Esophagus squamous epithelium (tissue), 5 donors: Measurements from ENCODE around the gene AZIN2. TPM values are rescaled to one million over a fixed set of nuclear protein-coding genes. Genes with fewer than 3 reads are reported as not detected.
"Not testable (repeated sequence)": the region's sequence is repeated elsewhere in the genome, so short reads cannot be mapped to it uniquely, and the experiment has no call there.

Experiments used
- DNase-seq: peaks from one replicate; lab custom pipeline; 2025; lab: John Stamatoyannopoulos, UW
- H3K27ac ChIP-seq, 4 donors: fragments of 200-600 bp; sonication (generic); one replicate each; pipeline ENCODE4 v1.5.1; 2016 to 2019; ENCODE audit warnings: mild to moderate bottlenecking in 1 of 4
- H3K27me3 ChIP-seq, 4 donors: fragments of 200-600 bp; sonication (generic); 1 replicate in 3 of 4; 2 replicates in 1 of 4; pipeline versions ENCODE4 v1.5.1 to v1.6.0; 2017 to 2021; ENCODE audit warnings: antibody characterized with exemption in 1 of 4
- H3K36me3 ChIP-seq, 3 donors: fragments of 200-600 bp; sonication (generic); one replicate each; pipeline ENCODE4 v1.5.1; 2016 to 2019
- H3K4me1 ChIP-seq, 3 donors: fragments of 200-600 bp; sonication (generic); one replicate each; pipeline ENCODE4 v1.5.1; 2017 to 2019
- H3K4me3 ChIP-seq, 4 donors: fragments of 200-600 bp; sonication (generic); 1 replicate in 3 of 4; 2 replicates in 1 of 4; pipeline ENCODE4 v1.5.1; 2016 to 2019; ENCODE audit warnings: mild to moderate bottlenecking in 2 of 4, moderate library complexity in 1 of 4
- H3K9me3 ChIP-seq, 3 donors: fragments of 200-600 bp; sonication (generic); one replicate each; pipeline ENCODE4 v1.5.1; 2016 to 2019
- POLR2A ChIP-seq, 4 donors: fragments of 450-650 bp; IDR thresholded peaks; one replicate each; pipeline ENCODE4 v1.6.1; 2017; ENCODE audit warnings: antibody characterized with exemption in 4 of 4, mild to moderate bottlenecking in 4 of 4, moderate library complexity in 3 of 4
- WGBS, 2 donors: methylation state at CpG; one replicate each; pipeline ENCODE4 v1.1.5; 2018; 5-methylcytosine and 5-hydroxymethylcytosine counted together
- intact Hi-C: fragments of 100-400 bp; cut with DNase I; formaldehyde crosslinking; loops from one replicate; pipeline ENCODE4 v1.15.0; 2022
- total RNA-seq, 4 donors: library from RNA; depleted of rRNA; stranded (reverse); fragments of >200 nt; gene quantifications; one replicate each; pipeline ENCODE4 v1.1.0, GENCODE V29; 2016
- TF ChIP-seq, protein P1 (sequence below), 6 experiments: fragments of 450-650 bp in 4 of 6; fragments of 200-600 bp in 2 of 6; sonication (generic) in 2 of 6; IDR thresholded peaks; one replicate each; pipeline ENCODE4 v1.5.1; 2016 to 2019; ENCODE audit warnings: antibody characterized with exemption in 6 of 6, mild to moderate bottlenecking in 4 of 6, moderate library complexity in 4 of 6
- donor health status: DM: yes; HTN: yes; CAD: no.

AZIN2 gene
- total RNA-seq, 4 donors from 2014 or later, result 0.27 to 1.5 (median 0.61) TPM

DNA sequence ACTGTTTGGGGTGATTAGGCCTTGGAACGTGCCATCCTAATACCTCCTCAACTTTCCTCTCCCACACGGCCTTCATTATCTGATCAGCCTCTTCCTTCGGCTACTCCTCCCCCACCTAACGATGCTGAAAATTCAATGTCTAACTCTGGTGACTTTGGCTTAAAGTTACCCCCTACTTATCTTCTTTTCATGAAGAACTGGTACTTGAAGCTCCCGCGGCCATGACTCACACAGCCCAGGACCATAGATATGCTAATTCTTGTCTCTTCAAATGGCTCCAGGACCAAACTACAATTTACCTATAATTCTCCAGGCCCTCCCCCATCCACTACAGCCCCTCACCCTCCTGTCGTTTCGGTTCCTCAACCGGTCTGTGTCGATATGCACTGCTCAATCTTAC is 15.7 kb upstream of the AZIN2 start:
- intact Hi-C loops, result no loop called here
- Histone ChIP-seq H3K4me1 (peaks cover 0 to 9% (median 3%) of the 10 kb centered on the region in 3 donors), H3K36me3 (no peaks in the 10 kb centered on the region), H3K27me3 (peaks cover 0 to 14% (median 0%) of the 10 kb centered on the region in 4 donors), H3K27ac (no peak overlapping the region), H3K9me3 (peaks cover 0 to 44% (median 40%) of the 10 kb centered on the region in 3 donors), H3K4me3 (no peak overlapping the region)
- WGBS, 2 donors, result 85 to 86% methylated on average over 10 of the region's 10 CpGs
- DNase-seq, result no peak
- no peak for TF ChIP-seq POLR2A (IDR thresholded peaks at IDR 0.05)
- TF ChIP-seq, protein P1, sequence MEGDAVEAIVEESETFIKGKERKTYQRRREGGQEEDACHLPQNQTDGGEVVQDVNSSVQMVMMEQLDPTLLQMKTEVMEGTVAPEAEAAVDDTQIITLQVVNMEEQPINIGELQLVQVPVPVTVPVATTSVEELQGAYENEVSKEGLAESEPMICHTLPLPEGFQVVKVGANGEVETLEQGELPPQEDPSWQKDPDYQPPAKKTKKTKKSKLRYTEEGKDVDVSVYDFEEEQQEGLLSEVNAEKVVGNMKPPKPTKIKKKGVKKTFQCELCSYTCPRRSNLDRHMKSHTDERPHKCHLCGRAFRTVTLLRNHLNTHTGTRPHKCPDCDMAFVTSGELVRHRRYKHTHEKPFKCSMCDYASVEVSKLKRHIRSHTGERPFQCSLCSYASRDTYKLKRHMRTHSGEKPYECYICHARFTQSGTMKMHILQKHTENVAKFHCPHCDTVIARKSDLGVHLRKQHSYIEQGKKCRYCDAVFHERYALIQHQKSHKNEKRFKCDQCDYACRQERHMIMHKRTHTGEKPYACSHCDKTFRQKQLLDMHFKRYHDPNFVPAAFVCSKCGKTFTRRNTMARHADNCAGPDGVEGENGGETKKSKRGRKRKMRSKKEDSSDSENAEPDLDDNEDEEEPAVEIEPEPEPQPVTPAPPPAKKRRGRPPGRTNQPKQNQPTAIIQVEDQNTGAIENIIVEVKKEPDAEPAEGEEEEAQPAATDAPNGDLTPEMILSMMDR (IDR thresholded peaks at IDR 0.05), result no peak

DNA sequence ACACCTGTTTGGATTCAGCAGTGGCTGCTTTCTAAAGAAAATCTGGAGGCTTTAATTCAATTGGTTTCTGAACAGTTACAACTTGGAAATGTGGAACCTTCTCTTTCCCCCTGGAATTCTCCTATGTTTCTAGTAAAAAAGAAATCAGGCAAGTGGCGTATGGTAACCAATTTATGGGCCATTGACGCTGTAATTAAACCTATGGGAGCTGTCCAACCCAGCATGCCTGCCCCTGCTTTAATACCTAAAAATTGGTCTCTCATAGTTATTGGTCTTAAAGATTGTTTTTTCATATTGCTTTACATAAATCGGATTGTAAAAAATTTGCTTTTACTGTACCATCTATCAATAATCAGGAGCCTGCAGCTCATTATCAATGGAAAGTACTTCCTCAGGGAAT is 14.5 kb upstream of the AZIN2 start:
- intact Hi-C loops, result not testable (repeated sequence)

DNA sequence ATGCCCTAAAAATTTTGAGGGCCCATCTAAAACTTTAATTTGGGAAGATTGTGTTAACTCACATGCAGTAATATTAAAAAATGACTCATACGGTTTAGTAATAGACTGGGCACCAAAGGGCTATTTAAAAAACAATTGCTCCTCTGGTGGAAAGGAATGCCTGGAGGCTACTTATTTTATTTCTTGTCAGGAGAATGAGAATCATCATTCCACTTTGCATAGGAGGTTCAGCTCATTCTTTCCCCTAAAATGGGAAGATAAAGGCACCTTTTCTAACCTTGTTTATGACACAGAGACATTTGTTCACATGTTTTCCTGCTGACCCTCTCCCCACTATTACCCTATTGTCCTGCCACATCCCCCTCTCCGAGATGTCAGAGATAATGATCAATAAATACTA is 12.8 kb upstream of the AZIN2 start:
- Histone ChIP-seq H3K27me3 (peaks cover 0 to 20% (median 0%) of the 10 kb centered on the region in 4 donors), H3K9me3 (peaks cover 0 to 30% (median 28%) of the 10 kb centered on the region in 3 donors)
- H3K4me1 ChIP-seq, intact Hi-C loops, DNase-seq, H3K4me3 ChIP-seq, H3K27ac ChIP-seq, H3K36me3 ChIP-seq: not testable (repeated sequence)
- 38 to 40% methylated on average over 2 of the region's 2 CpGs for WGBS, 2 donors

More for the DNA sequence above, 14.5 kb upstream of the AZIN2 start:
- H3K4me1 ChIP-seq, H3K4me3 ChIP-seq, H3K36me3 ChIP-seq, H3K27ac ChIP-seq, DNase-seq: not testable (repeated sequence)
- H3K27me3 ChIP-seq, result peaks cover 0 to 20% (median 0%) of the 10 kb centered on the region in 4 donors
- peaks cover 0 to 44% (median 40%) of the 10 kb centered on the region in 3 donors for H3K9me3 ChIP-seq
- WGBS, 2 donors, result 92 to 97% methylated on average over 3 of the region's 3 CpGs

DNA sequence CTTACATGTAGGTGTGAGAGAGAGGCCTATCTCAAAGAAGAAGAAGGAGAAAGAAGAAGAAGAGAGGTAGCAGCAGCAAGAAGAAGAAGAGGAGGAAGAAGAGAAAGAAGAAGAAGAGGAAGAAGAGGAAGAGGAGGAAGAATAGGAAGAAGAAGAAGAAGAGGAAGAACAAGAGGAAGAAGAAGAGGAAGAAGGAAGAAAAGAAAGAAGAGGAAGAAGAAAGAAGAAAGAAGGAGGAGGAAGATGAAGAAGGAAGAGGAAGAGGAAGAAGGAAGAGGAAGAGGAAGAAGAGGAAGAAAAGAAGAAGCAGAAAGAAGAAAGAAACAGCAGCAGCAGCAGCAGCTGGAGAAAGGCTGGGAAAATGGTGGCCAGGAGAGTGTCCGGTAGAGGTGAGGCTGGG is 10.3 kb upstream of the AZIN2 start:
- no peak for DNase-seq
- TF ChIP-seq POLR2A (IDR thresholded peaks at IDR 0.05), result no peak
- TF ChIP-seq, protein P1 (IDR thresholded peaks at IDR 0.05), result no peak
- intact Hi-C loops, result no loop called here
- Histone ChIP-seq H3K4me3 (no peak overlapping the region), H3K27ac (no peak overlapping the region), H3K27me3 (peaks cover 0 to 20% (median 0%) of the 10 kb centered on the region in 4 donors), H3K4me1 (no peaks in the 10 kb centered on the region), H3K36me3 (no peaks in the 10 kb centered on the region), H3K9me3 (peaks cover 0 to 5% (median 4%) of the 10 kb centered on the region in 3 donors)
- WGBS, 2 donors, result 71 to 100% methylated on average over 1 of the region's 1 CpG

DNA sequence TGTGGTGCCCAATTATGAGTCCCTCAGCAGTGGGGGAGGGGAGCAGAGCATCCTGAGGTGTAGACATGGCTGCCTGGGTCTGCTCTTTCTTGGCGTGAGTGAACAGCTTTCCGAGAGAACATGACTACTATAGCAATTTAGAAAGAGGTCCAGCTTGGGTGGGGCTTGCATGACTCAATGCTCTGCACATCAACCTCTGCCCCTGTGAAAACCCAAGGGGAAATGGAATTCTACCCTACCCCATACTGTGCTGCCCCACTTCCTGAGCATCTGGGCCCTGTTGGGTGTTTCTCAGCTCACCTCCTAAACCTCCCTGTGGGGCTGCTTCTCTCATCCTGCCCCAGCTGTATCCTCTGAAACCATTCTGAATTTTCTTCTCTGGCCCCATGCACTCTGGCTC is 8.2 kb upstream of the AZIN2 start:
- intact Hi-C loops, result no loop called here
- DNase-seq, result no peak

DNA sequence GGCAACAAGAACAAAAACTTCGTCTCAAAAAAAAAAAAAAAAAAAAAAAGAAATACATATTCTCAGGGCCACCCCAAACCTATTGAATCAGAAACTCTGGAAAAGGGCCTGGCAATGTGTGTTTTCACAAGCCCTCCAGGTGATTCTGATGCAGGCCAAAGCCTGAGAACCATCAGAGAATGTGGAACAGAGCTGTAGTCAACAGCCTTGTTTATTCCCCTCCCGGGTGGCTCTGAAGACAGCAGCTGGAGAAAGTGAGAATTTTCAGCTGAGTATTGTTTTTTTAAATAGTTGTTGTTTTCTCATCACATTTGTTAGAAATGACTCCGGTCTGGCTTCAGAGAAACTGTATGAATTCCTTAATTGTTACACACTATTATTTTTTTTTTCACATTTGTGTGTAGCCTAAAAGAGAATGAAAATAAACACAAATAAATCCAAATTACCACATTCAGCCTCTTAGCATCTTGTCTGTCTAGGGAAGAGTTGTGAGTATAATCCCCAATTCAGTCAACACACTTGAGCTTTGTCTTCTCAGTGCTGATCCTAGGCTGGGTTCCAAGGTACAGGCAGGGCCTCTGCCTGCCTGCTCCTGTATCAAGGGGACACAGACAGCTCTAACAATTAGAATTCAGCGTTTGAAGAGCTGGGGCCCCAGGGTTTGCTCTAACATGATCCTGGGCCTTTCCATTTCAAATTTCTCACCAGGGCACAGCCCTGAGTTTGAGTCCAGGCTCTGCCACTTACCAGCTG is 6.6 kb upstream of the AZIN2 start:
- intact Hi-C loops, result no loop called here
- peaks cover 0 to 15% (median 0%) of the 10 kb centered on the region in 4 donors for H3K27me3 ChIP-seq
- no peaks in the 10 kb centered on the region for H3K9me3 ChIP-seq
- no peak overlapping the region for H3K27ac ChIP-seq
- DNase-seq, result no peak
- no peaks in the 10 kb centered on the region for H3K36me3 ChIP-seq
- WGBS, 2 donors, result 61 to 68% methylated on average over 2 to 4 of the region's 4 CpGs
- no peaks in the 10 kb centered on the region for H3K4me1 ChIP-seq
- no peak for TF ChIP-seq POLR2A (IDR thresholded peaks at IDR 0.05)
- TF ChIP-seq, protein P1 (IDR thresholded peaks at IDR 0.05), result no peak
- H3K4me3 ChIP-seq, result no peak overlapping the region

More for the DNA sequence above, 8.2 kb upstream of the AZIN2 start:
- TF ChIP-seq, protein P1 (IDR thresholded peaks at IDR 0.05), result no peak
- no peak for TF ChIP-seq POLR2A (IDR thresholded peaks at IDR 0.05)
- Histone ChIP-seq H3K4me3 (no peak overlapping the region), H3K36me3 (no peaks in the 10 kb centered on the region), H3K27ac (no peak overlapping the region), H3K4me1 (no peaks in the 10 kb centered on the region), H3K9me3 (no peaks in the 10 kb centered on the region), H3K27me3 (peaks cover 0 to 20% (median 0%) of the 10 kb centered on the region in 4 donors)
- 33% methylated on average over 1 of the region's 2 CpGs; no CpG with 5 or more reads in 1 of the 2 donors for WGBS, 2 donors
